NCI-H1930 (cell line): ENCODE measurements around the gene FGF3.

Source experiments
- DNase-seq, 2 experiments: peaks; one replicate each; lab custom pipeline; 2025; lab: John Stamatoyannopoulos, UW

Gene FGF3

DNA sequence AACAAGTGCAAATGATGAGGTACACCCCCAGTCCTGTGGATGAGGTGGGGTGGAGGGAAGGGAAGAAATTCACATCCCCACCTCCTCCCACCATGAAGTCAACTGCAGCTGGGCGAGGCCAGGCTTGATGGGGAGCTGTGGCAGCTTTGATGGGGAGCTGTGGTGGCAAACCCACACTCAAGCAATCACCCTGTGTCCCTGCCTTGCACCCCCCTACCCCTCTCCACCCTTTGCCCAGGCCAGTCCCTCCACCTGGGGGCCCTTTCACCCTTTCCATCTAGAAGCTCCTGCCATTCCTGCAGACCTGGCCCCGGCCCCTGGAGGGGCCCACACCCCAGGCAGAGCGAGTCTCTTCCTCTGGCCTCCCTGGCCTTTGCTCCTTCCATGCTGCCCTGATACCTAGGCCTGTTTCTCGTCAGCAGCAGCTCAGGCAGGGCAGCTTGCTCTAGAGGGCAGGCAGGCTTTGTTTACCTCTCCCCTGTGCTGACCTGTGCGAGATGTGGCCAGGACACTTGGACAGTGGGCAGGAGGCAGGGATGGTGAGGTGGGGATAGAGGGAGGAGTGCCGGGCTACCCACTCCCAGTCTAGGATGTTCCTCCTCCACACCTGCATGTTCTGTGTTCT is 4.5 kb upstream of the FGF3 start:
- DNase-seq, result no peak

DNA sequence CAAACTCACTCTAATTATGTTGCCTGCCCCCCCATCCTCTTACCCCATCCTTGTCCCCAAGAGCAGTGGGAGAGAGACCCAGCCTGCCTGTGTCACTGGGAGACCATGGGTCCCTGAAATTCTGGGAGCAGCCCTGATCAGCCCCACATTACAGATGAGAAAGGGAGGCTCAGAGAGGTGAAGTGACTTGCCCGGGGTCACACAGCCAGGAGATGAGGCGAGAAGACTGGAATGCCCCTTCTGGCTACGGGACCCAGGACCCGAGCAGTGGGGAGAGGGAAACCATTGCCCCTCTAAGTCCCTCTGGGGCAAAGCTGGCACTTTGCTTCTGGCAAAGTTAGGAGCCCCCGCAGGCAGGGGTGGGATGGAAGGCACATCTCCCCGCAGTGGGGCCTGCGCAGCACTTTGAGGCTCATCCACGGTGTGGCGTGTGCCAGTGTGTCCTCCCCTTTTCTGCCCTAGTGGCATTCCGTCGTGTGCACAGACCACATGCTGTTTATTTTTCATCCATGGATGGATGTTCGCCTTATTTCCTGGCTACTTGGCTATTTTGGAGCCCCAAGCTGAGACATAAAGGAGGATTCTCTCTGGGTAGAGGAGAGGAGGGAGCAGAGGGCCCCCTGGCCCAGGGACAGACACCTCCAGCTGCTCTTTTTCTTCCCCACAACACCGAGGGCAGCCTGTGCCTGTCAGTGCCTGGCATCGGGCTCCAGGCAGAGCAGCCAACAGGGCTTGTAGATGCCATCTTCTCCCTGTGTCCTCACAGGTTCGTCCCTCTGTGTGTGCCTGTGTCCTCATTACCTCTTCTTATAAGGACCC is 3.7 kb upstream of the FGF3 start:
- no peak for DNase-seq

DNA sequence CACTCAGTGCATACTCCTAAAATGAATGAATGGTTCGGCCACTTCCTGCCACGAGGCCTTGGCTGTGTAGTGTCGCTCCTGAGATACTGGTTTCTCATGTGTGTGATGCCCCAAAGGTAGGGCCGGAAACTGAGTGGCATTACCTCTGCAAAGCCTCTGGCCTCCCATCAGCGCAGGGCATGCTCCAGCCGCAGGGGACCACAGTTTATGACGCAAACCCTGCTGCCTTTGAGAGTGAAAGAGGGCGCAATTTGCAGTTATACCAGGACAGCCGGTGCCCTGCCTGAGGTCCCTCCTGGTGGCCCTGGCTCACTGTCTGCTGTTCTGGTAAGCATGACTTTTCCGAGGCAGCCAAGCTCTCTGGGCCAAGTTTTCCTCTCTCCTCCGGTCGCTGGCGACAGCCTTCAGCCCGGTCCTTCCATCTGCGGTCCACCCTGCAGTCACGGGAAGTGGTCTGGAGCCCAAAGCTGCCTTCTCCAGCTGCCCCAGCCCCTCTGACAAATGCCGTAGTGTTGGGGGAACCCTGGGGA is 2.4 kb upstream of the FGF3 start:
- DNase-seq, result no peak

DNA sequence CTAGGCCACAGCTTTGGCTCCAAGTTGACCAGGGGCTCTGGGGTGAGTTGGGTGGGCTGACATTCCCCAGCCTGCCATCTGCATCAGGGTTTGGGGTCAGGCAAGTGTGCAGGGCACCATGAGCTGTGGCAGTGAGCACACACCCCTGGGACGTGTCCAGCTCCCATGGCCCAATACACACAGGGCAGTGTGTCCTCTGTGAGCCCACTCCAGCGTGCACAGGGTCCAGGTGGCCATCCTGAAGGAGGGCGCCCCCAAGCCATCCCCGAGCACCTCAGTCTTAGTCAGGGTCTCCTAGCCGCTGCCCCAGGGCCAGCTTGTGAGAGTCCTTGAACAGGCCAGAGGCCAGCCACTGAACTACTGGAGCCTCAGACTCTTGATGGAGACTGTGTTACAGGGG is 1.2 kb upstream of the FGF3 start:
- DNase-seq, result no peak

DNA sequence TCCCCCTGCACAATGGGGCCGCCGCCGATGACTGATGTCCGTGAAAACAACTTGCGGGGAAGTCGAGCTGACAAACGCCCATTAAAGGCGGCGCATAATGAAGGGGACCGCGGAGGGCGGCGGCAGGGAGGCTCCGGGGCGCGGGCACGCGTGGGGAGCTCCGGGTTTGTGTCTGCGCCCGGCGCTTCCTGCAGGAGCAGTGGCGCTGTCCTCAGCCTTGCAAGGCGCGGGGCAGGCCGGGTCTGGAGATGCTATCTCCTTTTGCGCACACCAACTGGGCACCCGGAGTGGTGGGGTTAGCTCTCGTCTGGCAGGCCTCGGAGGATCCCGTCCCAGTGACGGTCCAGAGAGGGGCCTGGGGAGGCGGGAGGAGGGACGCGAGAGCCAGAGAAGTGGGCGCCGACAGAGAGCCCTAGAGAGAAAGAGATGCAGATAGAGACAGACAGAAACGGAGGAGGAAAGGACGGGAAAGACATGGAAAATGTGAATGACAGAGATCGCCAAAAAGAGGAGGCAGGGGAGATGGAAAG is 390 bp upstream of the FGF3 start:
- DNase-seq, result no peak

DNA sequence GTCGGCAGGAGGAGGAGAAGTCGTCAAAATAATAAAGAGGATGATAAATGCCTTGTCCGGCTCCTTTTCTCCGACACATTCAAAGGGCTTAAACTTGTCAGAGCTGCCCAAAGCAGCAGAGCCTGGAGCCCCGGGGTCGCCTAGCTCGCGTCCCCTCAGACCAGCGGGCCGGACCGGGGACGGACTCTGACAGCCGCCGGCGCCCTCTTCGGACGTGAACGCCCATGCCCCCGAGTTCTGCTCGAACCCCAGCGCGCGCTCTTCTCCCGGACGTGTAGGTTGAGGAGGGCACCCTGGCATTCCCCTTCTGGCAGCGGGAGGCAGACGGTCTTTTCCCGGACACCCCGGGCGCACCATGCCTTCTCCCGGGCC is 999 bp downstream of the FGF3 start:
- DNase-seq, result no peak

DNA sequence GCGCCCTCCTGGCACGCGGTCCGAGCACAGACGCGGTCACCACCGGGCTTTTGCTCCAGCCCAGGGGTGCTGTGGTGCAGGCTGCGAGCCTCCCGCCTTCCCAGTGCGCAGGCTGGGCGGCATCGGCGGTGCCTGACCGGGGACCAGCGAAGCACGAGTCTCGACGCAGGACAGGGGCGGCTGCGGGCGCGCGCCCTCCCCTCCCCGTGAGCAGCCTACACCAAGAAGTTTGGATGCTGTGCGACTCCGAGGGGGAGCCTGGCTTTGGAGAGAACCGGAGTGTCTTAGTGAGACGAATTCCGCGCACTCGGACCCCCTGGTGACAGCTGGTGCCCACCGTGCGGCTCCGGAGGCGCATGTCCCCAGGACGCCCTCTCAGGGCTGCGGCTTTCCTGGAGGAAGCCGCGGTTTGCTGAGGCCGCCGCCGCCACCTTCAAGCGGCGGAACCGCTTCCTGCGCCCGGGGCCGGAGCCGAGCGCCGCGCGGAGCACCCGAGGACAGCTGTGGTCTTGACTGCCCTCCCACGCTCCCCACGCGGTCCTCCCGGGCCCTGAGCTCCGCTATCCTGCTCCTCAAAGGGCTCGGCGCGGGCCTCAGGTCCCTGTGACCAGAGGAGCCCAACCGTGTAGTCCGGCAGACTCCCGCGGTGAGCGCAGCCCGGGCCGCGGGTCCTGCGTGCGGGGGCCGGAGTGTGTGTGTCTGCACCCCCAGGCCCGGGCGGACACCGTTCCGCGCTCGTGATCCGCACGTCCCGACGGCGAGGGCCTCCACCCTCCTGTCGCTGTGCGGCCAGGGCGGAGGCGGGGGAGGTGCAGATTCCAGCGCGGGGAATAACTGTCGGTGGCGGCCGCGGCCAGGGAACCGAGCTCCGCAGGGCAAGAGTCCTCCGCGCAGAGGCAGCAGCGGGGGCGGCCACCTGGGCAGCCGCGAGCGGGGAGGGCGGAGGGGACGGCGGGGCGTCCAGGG is 1.7 kb downstream of the FGF3 start:
- DNase-seq, result no peak

DNA sequence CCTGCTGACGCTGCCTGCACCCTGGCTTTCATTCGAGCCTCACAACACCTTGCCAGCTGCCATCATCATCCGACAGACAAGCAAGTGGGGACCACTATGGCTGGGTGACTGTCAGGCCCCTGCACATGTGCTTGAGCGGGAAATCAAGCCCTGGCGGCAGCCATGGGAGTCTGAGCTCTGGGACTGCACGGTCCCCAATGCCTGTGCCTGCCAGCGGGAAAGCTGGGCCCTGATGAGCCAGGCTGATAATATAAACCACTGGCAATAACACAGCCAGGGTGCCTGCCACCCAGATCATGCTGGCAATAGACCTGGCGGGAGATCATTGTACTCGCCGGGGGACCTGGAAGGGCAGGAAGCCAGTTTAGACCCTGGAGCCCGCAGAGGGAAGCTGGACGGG is 2.5 kb downstream of the FGF3 start:
- no peak for DNase-seq

DNA sequence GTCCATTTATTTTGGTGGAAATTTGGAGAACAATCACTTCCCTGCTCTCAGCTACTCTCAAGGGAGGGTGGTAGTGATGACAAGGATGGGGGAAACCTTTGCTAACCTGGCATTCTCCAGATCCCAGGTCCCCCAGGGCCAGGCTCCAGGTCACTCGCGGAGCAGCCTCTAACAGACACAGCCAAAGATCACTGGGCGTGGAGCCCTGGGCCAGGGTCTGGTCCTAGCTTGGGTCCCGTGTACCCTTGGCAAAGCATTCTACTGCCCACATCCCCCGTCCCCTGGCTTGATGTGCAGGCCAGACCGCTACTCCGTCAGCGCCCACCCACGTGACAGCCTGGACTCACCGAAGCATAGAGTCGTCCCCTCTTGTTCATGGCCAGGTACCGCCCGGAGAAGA is 3.2 kb downstream of the FGF3 start:
- no peak for DNase-seq

DNA sequence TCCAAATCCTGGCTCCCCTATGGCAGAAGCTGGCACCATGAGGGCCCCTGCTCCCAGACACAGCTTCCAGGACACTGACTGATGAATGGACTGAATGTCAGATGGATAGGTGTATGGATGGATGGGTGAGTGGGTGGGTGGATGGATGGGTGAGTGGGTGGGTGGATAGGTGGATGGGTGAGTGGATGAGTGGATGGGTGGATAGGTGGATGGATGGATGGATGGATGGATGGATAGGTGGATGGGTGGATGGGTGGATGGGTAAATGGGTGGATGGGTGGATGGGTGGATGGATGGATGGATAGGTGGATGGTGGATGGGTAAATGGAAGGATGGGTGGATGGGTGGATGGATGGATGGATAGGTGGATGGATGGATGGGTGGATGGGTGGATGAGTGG is 4.3 kb downstream of the FGF3 start:
- DNase-seq, result no peak

DNA sequence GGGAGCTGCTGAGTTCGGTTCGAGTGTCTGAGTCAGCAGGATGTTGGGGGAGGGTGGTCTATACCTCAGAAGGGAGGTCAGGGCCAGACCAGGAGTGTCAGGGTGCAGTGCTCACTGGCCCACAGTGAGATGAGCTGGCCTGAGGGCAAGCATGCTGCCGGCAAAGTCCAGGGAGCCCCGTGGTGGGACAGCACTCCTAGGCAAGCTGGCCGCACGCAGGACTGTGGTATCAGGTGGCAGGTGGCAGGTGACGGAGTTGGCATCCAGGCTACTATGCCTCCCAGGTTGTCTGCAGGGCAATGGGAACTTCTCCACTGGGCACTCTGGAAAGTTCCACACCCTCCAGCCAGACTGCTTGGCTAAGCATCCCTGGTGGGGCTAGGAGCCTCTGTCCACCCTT is 4.8 kb downstream of the FGF3 start:
- DNase-seq, result no peak

DNA sequence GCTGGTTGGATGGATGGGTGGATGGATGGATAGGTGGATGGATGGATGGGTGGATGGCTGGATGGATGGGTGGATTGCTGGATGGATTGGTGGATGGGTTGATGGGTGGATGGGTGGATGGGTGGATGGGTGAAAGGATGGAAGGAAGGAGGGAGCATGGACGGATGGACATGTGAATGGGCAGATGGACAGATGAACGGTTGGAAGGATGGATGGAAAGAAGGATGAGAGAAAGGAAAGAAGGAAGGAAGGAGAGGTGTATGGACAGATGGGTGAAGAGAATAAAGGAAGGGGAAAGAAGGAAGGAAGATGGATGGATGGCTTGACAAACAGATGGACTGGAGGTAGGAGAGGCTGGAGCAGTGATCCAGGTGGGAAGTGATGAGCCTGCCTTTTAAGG is 5.4 kb downstream of the FGF3 start:
- DNase-seq, result no peak

DNA sequence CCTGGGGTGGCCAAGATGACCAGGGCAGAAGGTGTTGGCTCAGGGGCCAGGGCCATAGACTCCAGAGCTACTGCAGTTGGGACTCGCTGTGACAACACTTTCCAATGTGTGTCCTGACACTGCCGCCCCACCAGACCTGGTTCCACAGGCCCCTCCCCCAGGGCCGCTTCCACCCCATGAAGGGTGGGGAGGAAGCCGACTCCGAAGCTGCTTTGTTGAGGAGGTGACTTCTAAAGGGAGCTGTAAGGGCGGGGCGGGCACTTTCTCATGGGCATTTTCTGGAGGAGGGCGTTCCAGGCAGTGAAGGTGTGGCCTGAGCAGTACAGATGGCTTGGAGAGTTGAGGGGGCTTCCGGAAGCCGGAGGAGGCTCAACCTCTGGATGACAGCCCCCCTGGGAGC is 6.3 kb downstream of the FGF3 start:
- no peak for DNase-seq

DNA sequence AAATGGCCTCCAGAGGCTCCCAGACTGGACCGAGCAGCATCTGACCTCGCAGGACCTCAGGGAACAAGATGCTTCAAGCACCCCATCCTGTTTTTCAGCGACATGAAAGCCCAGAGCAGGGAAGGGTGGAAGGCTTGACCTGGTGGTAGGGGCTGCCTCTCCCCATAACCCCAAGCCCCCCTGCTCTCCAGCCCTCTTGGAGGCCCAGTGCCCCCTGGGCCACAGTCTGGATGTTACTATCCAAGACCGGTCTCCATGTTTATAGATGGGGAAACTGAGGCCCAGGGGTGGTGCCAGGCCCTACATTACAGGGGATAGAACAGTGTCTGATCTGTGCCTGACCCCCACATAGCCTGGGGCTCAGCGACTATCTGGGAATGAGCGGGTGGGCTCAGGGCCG is 7.0 kb downstream of the FGF3 start:
- no peak for DNase-seq

DNA sequence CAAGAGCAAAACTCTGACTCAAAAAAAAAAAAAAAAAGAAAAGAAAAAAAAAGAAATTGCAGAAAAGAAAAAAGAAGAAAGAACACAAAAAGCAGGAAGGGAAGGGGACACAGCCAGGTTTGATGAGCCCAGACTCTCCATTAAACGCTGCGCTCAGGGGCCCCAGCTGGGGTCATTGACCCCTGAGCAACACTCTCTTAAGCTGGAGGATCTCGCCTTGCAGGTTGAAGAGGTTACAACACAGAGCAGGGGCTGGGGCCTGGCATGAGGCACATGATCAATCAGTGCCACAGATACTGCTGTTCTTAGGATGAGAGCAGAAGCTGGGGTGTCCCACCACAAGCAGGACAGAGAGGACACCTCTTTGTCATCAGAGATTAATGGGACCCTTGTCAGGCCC is 7.8 kb downstream of the FGF3 start:
- DNase-seq, result no peak

DNA sequence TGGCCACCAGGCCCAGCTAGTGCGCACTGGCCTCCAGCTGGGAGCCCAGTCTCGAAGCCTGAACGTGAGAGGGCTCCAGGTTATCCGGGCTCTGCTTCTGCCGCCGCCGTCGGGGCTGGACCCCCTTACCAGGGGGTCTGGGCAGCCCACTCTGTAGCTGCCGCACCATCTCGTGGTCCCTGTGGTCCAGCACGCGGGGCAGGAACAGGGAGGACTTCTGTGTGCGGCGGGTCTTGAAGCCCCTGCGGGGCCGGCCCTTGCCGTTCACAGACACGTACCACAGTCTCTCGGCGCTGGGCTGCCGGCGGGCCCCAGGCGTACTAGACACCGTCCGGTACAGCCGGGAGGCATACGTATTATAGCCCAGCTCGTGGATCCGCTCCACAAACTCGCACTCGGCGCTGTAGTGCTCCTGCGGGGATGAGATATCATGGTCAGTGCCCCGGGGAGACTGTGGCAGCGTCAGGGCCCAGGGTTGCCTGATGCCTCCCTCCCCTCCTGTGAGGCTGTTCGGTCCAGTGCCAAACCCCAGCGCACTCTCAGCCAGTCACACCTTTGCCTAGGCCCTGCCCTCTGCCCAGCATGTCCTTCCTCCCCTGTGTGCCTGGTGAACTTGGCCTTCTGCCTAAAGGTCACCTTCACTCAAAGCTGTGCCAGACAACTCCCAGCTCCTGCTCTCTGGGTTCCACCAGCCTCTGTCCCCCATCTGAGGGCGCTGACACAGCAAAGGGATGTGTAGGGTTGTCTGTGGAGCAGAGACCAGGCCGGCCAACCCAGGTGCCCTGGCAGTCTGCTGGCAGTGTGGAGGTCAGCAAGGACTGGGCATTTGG is 8.7 kb downstream of the FGF3 start:
- no peak for DNase-seq

DNA sequence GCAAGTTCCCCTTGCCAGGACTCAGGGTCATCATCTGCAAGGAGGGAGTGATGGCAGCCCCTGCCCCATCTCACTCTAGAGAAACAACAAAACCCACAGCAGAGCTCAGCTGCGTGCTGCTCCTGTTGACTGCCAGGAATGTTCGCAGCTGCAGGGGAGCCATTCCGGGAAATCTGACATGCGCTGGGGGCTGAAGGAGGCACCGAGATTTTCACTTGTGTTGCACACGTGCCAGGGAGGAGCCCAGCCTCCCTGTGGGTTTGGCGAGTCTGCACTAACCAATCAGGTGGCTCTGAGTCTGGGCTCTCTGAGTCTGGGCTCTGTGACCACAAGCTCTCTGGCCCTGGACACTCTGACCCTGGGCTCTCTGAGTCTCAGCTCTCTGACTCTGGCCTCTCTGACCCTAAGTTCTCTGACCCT is 10.5 kb downstream of the FGF3 start:
- no peak for DNase-seq

DNA sequence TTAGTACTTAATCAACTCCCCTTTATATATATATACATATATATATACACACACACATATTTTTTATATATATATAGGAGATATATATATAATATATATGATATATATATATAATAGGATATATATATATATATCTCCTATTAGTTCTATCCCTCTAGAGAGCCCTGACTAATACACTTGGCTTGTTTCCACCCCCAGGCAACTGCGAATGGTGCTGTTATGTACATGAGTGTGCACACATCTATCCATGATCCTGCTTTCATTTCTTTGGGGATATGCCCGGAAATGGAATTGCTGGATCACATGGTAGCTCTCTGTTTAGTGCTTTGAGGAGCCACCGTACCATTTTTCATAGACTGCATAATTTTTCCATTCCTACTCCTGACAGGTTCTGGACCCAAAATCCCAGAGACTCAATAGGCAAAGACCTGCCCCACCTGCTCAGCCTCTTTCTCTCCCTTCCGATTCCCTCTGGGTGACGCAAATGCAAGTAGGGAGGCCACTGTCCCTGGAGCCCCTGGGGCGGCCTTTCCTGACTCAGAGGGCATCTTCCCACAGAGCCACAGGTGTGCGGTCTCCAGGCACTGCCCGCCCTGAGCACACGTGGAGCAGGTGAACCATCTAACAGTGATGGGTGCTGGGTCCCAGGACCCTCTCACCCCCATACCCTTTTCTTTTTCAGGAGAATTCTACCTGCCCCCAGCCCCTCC is 12.0 kb downstream of the FGF3 start:
- no peak for DNase-seq

DNA sequence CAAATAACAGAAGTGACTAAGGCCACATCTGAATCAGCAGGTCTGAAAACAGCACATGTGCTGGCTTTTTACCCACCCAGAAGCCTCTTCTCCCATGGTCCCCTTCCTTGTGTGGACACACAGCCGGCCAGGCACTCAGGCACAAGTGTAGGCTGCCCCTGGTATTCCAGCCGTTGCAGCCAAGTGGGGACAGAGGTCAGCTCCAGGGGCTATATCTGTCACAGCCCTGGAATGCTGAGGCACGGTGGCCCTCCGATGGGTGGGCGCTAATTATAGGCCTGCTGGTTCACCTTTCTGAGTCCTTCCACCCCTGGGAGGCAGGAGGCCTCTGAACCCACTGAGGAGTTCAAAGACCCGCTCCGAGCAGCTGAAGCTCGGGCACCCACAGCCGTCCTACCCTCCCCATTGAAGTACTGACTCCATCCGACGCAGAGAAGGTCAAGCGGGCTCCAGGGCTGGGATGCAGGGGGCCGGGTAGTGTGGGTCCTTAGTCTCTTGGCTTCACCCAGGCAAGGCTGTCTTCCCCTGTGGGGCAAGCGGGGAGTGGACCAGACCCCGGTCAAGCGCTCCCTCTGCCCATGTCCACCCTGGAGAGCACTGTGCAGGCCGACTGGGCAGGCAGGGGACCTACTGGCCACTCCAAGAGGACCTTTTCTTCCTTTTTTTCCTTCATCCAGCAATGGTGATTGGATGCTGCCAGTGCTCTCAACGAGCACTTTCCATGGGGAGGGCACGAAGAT is 14.3 kb downstream of the FGF3 start:
- no peak for DNase-seq

DNA sequence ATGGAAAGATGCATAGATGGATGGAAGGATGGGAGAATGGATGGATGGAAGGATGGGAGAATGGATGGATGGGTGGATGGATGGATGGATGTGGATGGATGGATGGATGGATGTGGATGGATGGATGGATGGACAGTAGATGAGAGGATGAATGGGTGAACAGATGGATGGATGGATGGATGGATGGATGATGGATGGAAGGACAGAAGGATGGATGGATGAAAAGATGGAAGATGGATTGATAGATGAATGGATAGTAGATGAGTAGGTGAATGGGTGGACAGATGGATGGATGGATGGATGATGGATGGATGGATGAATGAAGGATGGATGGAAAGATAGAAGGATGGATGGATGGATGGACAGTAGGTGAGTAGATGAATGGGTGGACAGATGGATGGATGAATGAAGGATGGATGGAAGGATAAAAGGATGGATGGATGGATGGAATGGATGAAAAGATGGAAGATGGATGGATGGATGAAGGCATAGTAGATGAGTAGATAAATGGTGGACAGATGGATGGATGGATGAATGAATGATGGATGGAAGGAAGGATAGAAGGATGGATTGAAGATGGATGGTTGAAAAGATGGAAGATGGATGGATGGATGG is 15.5 kb downstream of the FGF3 start:
- DNase-seq, result no peak
